GM18909 (cell line): ENCODE measurements around the gene SNX20.

Experiments
- ATAC-seq: cut with Tn5 transposase; IDR thresholded peaks from one replicate; pipeline ENCODE4 v1.9.1; 2021; ENCODE audit warnings: mild to moderate bottlenecking; ENCODE audit not compliant: unreplicated experiment, poor library complexity

SNX20 gene

GRCh38 chr16:50622643-50623369, 58.3 kb downstream of the SNX20 start:
- ATAC-seq = no peak

DNA sequence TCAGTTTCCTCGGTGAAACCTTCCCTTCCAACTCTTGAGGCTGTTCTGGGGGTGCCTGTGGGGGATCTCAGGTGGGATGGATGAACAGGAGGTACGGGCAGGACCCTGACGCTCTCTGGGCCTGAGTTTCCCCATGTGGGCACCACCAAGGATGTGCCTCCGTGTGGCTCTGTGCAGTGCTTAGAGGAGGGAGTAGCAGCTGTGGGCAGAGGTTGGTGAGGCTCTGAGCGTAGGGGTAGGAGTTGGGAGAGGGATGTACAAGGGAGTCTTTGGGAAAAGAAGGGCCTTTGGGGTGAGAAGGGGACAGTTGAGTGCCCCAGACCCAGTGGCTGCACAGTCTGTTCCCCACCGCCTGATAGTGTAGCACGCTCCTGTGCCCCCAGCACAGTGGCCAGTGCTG, 59.1 kb downstream of the SNX20 start:
- no peak for ATAC-seq
